HCT116 (cell line): ENCODE data around the gene RNF217. TPM values are rescaled to one million over a fixed set of nuclear protein-coding genes. Genes with fewer than 3 reads are reported as not detected.

Source experiments
- ATAC-seq: fragments of 200-7000 bp; cut with Tn5 transposase; 2 replicates; pipeline ENCODE4 v1.9.1; 2020; ENCODE audit warnings: mild to moderate bottlenecking, moderate library complexity
- BruUV-seq: library from RNA; stranded (reverse); fragments of 400-500 nt; replicated peaks from 2 replicates; lab custom pipeline; 2021; lab: Mats Ljungman, UMichigan
- CTCF ChIA-PET: fragments of 300-600 bp; sonication (Branson Sonifier 250); formaldehyde crosslinking; loops from one replicate; lab custom pipeline; 2021; ENCODE audit warnings: antibody characterized with exemption; lab: Charles Lee
- POLR2A ChIA-PET: fragments of 300-600, 350-600 bp; sonication (Branson Sonifier 250); formaldehyde crosslinking; loops from one replicate; lab custom pipeline; 2021; ENCODE audit warnings: antibody characterized with exemption; lab: Charles Lee
- RAD21 ChIA-PET, 2 experiments: fragments of 300-600 bp; sonication (Branson Sonifier 250); formaldehyde crosslinking; loops; one replicate each; lab custom pipeline; 2023; ENCODE audit warnings: low total read pairs in 2 of 2; ENCODE audit not compliant: uncharacterized antibody in 2 of 2, unreplicated experiment in 2 of 2, low non-redundant PET in 1 of 2; lab: Charles Lee
- DNase-seq: peaks from one replicate; pipeline ENCODE4 v3.0.0-alpha.2; 2010; ENCODE audit warnings: low read depth, low spot score
- H2AFZ ChIP-seq: fragments of 200-600 bp; shearing (Covaris generic), sonication (generic); 2 replicates; pipeline ENCODE4 v1.6.1; 2017; ENCODE audit warnings: low read depth, mixed run types, mixed read lengths, antibody characterized with exemption, low read length; ENCODE audit not compliant: poor library complexity, severe bottlenecking
- H3K27ac ChIP-seq: 2 replicates; pipeline ENCODE4 v1.5.1; 2012; ENCODE audit warnings: low read depth, low read length
- H3K27me3 ChIP-seq: fragments of 200-600 bp; sonication (generic); 2 replicates; pipeline ENCODE4 v1.6.1; 2016; ENCODE audit warnings: mixed run types, low read length, mixed read lengths; ENCODE audit not compliant: insufficient read depth
- H3K36me3 ChIP-seq, 2 experiments: fragments of 200-500 bp in 1 of 2; fragments of 200-600 bp in 1 of 2; sonication (Bioruptor generic) in 1 of 2; sonication (generic) in 1 of 2; 2 replicates each; pipeline versions ENCODE4 v1.5.1 to v1.6.1; 2014 to 2016; ENCODE audit warnings: low read length in 2 of 2, inconsistent platforms in 1 of 2, mixed read lengths in 1 of 2, mixed run types in 1 of 2; ENCODE audit not compliant: insufficient read depth in 2 of 2, control insufficient read depth in 1 of 2
- H3K4me1 ChIP-seq, 2 experiments: fragments of 200-600 bp in 1 of 2; sonication (generic) in 1 of 2; 2 replicates each; pipeline versions ENCODE4 v1.5.1 to v1.6.1; 2012 to 2017; ENCODE audit warnings: low read length in 2 of 2, inconsistent platforms in 1 of 2, mild to moderate bottlenecking in 1 of 2, mixed read lengths in 1 of 2, mixed run types in 1 of 2, moderate library complexity in 1 of 2; ENCODE audit not compliant: insufficient read depth in 2 of 2, control insufficient read depth in 1 of 2
- H3K4me2 ChIP-seq: fragments of 200-600 bp; sonication (generic); 2 replicates; pipeline ENCODE4 v1.6.1; 2017; ENCODE audit warnings: mixed run types, low read length, mixed read lengths
- H3K4me3 ChIP-seq, 2 experiments: fragments of 200-600 bp in 1 of 2; sonication (generic) in 1 of 2; replicated peaks in 1 of 2; 2 replicates each; pipeline ENCODE4 v1.5.1; 2011 to 2016; ENCODE audit warnings: low read length in 2 of 2, control low read depth in 1 of 2, low read depth in 1 of 2, mild to moderate bottlenecking in 1 of 2, mixed read lengths in 1 of 2, mixed run types in 1 of 2
- H3K79me2 ChIP-seq: fragments of 200-600 bp; sonication (generic); 2 replicates; pipeline ENCODE4 v1.6.1; 2017; ENCODE audit warnings: mild to moderate bottlenecking, mixed run types, low read length, moderate library complexity, mixed read lengths; ENCODE audit not compliant: insufficient read depth
- H3K9ac ChIP-seq: fragments of 200-600 bp; sonication (generic); 2 replicates; pipeline ENCODE4 v1.6.1; 2016; ENCODE audit warnings: low read length, mixed read lengths
- H3K9me2 ChIP-seq: fragments of 200-600 bp; sonication (generic), shearing (Covaris generic); 2 replicates; pipeline ENCODE4 v1.6.1; 2017; ENCODE audit warnings: mixed run types, mild to moderate bottlenecking, moderate library complexity; ENCODE audit not compliant: insufficient read depth
- H3K9me3 ChIP-seq, 2 experiments: fragments of 200-500 bp in 1 of 2; fragments of 200-600 bp in 1 of 2; sonication (Bioruptor generic) in 1 of 2; sonication (generic) in 1 of 2; 2 replicates each; pipeline ENCODE4 v1.6.1; 2014 to 2017; ENCODE audit warnings: low read length in 2 of 2, mixed read lengths in 2 of 2, inconsistent platforms in 1 of 2, low read depth in 1 of 2, mild to moderate bottlenecking in 1 of 2, mixed run types in 1 of 2, moderate library complexity in 1 of 2; ENCODE audit not compliant: control insufficient read depth in 1 of 2, insufficient read depth in 1 of 2
- H4K20me1 ChIP-seq: fragments of 200-600 bp; sonication (generic), shearing (Covaris generic); 2 replicates; pipeline ENCODE4 v1.6.1; 2017; ENCODE audit warnings: mixed run types, mild to moderate bottlenecking, moderate library complexity; ENCODE audit not compliant: insufficient read depth
- CBX3 ChIP-seq: IDR thresholded peaks from 2 replicates; pipeline ENCODE4 v1.6.1; 2012; ENCODE audit warnings: low read depth
- CEBPB ChIP-seq: IDR thresholded peaks from 2 replicates; pipeline ENCODE4 v1.6.1; 2012; ENCODE audit warnings: low read depth
- EGR1 ChIP-seq: IDR thresholded peaks from 2 replicates; pipeline ENCODE4 v1.6.1; 2012; ENCODE audit warnings: low read depth
- ELF1 ChIP-seq: IDR thresholded peaks from 2 replicates; pipeline ENCODE4 v1.6.1; 2012; ENCODE audit warnings: low read depth, borderline replicate concordance
- EZH2phosphoT487 ChIP-seq: fragments of 200-600 bp; IDR thresholded peaks from 2 replicates; pipeline ENCODE4 v1.6.1; 2018; ENCODE audit warnings: antibody characterized with exemption, borderline replicate concordance
- FOSL1 ChIP-seq: IDR thresholded peaks from 2 replicates; pipeline ENCODE4 v1.6.1; 2012; ENCODE audit warnings: low read depth
- POLR2A ChIP-seq: IDR thresholded peaks from 2 replicates; pipeline ENCODE4 v1.7.0; 2011; ENCODE audit warnings: borderline replicate concordance; ENCODE audit not compliant: insufficient read depth, insufficient read length; ENCODE audit errors: extremely low read depth
- RAD21 ChIP-seq: IDR thresholded peaks from 2 replicates; pipeline ENCODE4 v1.6.1; 2012; ENCODE audit warnings: low read depth, mild to moderate bottlenecking
- SIN3A ChIP-seq: IDR thresholded peaks from 2 replicates; pipeline ENCODE4 v1.6.1; 2012; ENCODE audit warnings: low read depth
- SP1 ChIP-seq: IDR thresholded peaks from 2 replicates; pipeline ENCODE4 v1.6.1; 2012; ENCODE audit warnings: low read depth
- TCF7L2 ChIP-seq: IDR thresholded peaks from 2 replicates; pipeline ENCODE4 v1.7.0; 2011; ENCODE audit warnings: borderline replicate concordance, inconsistent platforms; ENCODE audit not compliant: insufficient read depth, insufficient read length; ENCODE audit errors: extremely low read depth
- YY1 ChIP-seq: IDR thresholded peaks from 2 replicates; pipeline ENCODE4 v1.6.1; 2011; ENCODE audit warnings: low read length, low read depth, moderate library complexity, mild to moderate bottlenecking; ENCODE audit not compliant: insufficient replicate concordance; ENCODE audit errors: extremely low read depth
- ZNF274 ChIP-seq: fragments of 200-500 bp; sonication (Bioruptor generic); IDR thresholded peaks from 2 replicates; pipeline ENCODE4 v1.6.1; 2014; ENCODE audit warnings: mild to moderate bottlenecking, low read depth, low read length, inconsistent platforms
- intact Hi-C: fragments of 100-400 bp; cut with micrococcal nuclease; formaldehyde crosslinking; loops from 2 replicates; pipeline ENCODE4 v1.10.0; 2022
- total RNA-seq: library from RNA; stranded (reverse); gene quantifications from one replicate; pipeline ENCODE4 v1.2.1, GENCODE V29; 2021; ENCODE audit not compliant: unreplicated experiment
- TF ChIP-seq, protein P1 (sequence below): IDR thresholded peaks from 2 replicates; pipeline ENCODE4 v1.6.1; 2011; ENCODE audit warnings: mild to moderate bottlenecking, low read length, moderate library complexity; ENCODE audit not compliant: insufficient replicate concordance; ENCODE audit errors: extremely low read depth
- TF ChIP-seq, protein P2 (sequence below): IDR thresholded peaks from 2 replicates; pipeline ENCODE4 v1.6.1; 2012; ENCODE audit warnings: low read depth
- TF ChIP-seq, protein P3 (sequence below): IDR thresholded peaks from 2 replicates; pipeline ENCODE4 v1.6.1; 2012
- TF ChIP-seq, protein P4 (sequence below), 3 experiments: fragments of 200-600 bp in 1 of 3; sonication (generic) in 1 of 3; IDR thresholded peaks in 2 of 3; conservative IDR thresholded peaks in 1 of 3; 2 replicates each; pipeline ENCODE4 v1.5.1; 2012 to 2017; ENCODE audit warnings: low read depth in 2 of 3, low read length in 2 of 3, antibody characterized with exemption in 1 of 3, borderline replicate concordance in 1 of 3, control low read depth in 1 of 3, mild to moderate bottlenecking in 1 of 3, mixed read lengths in 1 of 3, mixed run types in 1 of 3, moderate library complexity in 1 of 3; ENCODE audit not compliant: insufficient read depth in 1 of 3

The RNF217 gene
- total RNA-seq, 1 experiment from 2014 or later: 20.4 TPM

DNA sequence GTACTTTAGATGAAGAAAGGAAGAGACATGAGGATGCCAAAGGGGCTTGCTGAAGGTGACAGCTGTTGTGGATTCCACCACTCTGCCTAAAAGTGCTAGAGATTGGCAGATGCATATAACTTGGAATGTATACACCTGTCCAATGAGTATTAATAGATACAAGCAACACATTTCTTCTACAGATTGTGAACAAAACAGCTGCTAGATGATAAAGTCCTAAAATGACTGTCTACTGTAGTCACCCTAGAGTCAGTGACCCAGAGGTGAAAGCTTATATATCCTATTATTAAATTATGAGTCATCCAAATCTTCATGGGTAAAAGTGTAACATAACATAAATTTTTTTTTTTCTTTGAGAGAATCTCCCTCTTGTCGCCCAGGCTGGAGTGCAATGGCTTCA lies 5.2 kb downstream of the RNF217 start:
- no peak for DNase-seq
- intact Hi-C loops: loop anchor here (10.0 kb wide), 1 partner anchor 137 kb away; no protein-coding TSS in a partner anchor
- Histone ChIP-seq H2AFZ (no peak overlapping the region), H3K4me1 (peaks cover 26 to 44% of the 10 kb centered on the region in 2 experiments), H3K36me3 (peaks cover 0 to 7% of the 10 kb centered on the region in 2 experiments; a peak in 1 of 4 replicates), H3K9me2 (no peaks in the 10 kb centered on the region), H4K20me1 (no peaks in the 10 kb centered on the region), H3K79me2 (peaks cover 78% of the 10 kb centered on the region)
- RAD21 ChIA-PET: interaction anchor here in 1 of 2 experiments (0.6 kb wide), 1 partner anchor 132 kb away, joined by 5 read pairs; no protein-coding TSS in a partner anchor
- CTCF ChIA-PET: no interaction called here
- TF ChIP-seq EZH2phosphoT487: no peak
- no peak for TF ChIP-seq ELF1
- no peak for TF ChIP-seq SIN3A
- no peak for TF ChIP-seq SP1
- no peak for TF ChIP-seq EGR1
- no peak for TF ChIP-seq RAD21
- TF ChIP-seq CBX3: no peak
- TF ChIP-seq CEBPB: no peak
- TF ChIP-seq ZNF274: no peak
- TF ChIP-seq, protein P1, sequence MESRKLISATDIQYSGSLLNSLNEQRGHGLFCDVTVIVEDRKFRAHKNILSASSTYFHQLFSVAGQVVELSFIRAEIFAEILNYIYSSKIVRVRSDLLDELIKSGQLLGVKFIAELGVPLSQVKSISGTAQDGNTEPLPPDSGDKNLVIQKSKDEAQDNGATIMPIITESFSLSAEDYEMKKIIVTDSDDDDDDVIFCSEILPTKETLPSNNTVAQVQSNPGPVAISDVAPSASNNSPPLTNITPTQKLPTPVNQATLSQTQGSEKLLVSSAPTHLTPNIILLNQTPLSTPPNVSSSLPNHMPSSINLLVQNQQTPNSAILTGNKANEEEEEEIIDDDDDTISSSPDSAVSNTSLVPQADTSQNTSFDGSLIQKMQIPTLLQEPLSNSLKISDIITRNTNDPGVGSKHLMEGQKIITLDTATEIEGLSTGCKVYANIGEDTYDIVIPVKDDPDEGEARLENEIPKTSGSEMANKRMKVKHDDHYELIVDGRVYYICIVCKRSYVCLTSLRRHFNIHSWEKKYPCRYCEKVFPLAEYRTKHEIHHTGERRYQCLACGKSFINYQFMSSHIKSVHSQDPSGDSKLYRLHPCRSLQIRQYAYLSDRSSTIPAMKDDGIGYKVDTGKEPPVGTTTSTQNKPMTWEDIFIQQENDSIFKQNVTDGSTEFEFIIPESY: no peak
- TF ChIP-seq YY1: no peak
- no peak for TF ChIP-seq POLR2A
- TF ChIP-seq TCF7L2: no peak
- TF ChIP-seq, protein P2, sequence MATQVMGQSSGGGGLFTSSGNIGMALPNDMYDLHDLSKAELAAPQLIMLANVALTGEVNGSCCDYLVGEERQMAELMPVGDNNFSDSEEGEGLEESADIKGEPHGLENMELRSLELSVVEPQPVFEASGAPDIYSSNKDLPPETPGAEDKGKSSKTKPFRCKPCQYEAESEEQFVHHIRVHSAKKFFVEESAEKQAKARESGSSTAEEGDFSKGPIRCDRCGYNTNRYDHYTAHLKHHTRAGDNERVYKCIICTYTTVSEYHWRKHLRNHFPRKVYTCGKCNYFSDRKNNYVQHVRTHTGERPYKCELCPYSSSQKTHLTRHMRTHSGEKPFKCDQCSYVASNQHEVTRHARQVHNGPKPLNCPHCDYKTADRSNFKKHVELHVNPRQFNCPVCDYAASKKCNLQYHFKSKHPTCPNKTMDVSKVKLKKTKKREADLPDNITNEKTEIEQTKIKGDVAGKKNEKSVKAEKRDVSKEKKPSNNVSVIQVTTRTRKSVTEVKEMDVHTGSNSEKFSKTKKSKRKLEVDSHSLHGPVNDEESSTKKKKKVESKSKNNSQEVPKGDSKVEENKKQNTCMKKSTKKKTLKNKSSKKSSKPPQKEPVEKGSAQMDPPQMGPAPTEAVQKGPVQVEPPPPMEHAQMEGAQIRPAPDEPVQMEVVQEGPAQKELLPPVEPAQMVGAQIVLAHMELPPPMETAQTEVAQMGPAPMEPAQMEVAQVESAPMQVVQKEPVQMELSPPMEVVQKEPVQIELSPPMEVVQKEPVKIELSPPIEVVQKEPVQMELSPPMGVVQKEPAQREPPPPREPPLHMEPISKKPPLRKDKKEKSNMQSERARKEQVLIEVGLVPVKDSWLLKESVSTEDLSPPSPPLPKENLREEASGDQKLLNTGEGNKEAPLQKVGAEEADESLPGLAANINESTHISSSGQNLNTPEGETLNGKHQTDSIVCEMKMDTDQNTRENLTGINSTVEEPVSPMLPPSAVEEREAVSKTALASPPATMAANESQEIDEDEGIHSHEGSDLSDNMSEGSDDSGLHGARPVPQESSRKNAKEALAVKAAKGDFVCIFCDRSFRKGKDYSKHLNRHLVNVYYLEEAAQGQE: no peak
- TF ChIP-seq, protein P3, sequence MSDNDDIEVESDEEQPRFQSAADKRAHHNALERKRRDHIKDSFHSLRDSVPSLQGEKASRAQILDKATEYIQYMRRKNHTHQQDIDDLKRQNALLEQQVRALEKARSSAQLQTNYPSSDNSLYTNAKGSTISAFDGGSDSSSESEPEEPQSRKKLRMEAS: no peak
- TF ChIP-seq FOSL1: no peak
- TF ChIP-seq, protein P4, sequence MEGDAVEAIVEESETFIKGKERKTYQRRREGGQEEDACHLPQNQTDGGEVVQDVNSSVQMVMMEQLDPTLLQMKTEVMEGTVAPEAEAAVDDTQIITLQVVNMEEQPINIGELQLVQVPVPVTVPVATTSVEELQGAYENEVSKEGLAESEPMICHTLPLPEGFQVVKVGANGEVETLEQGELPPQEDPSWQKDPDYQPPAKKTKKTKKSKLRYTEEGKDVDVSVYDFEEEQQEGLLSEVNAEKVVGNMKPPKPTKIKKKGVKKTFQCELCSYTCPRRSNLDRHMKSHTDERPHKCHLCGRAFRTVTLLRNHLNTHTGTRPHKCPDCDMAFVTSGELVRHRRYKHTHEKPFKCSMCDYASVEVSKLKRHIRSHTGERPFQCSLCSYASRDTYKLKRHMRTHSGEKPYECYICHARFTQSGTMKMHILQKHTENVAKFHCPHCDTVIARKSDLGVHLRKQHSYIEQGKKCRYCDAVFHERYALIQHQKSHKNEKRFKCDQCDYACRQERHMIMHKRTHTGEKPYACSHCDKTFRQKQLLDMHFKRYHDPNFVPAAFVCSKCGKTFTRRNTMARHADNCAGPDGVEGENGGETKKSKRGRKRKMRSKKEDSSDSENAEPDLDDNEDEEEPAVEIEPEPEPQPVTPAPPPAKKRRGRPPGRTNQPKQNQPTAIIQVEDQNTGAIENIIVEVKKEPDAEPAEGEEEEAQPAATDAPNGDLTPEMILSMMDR (IDR thresholded peaks at IDR 0.05 in 2 of 3, conservative IDR thresholded peaks at IDR 0.05 in 1 of 3; ENCODE audit: borderline replicate concordance in 1 of 3, insufficient read depth in 1 of 3, low read depth in 2 of 3, low read length in 2 of 3): no peak
- TF ChIP-seq, all 23 proteins: peak for 0
- Histone ChIP-seq H3K27me3 (no peaks in the 10 kb centered on the region), H3K9ac (no peak overlapping the region), H3K27ac (no peak overlapping the region), H3K9me3 (no peaks in the 10 kb centered on the region), H3K4me3 (no peak overlapping the region), H3K4me2 (peak overlapping the region; percentile 19; the same call in 1 of the 2 replicates)
- POLR2A ChIA-PET: no interaction called here
- ATAC-seq: no peak
- BruUV-seq: no TSS peak
